NB4 (cell line): Measurements from ENCODE around the gene AMPD3.

Source experiments
- MAX ChIP-seq: IDR thresholded peaks from 2 replicates; pipeline ENCODE4 v1.6.1; 2011; ENCODE audit warnings: low read depth, low read length
- POLR2A ChIP-seq: IDR thresholded peaks from 2 replicates; pipeline ENCODE4 v1.6.1; 2011; ENCODE audit warnings: mild to moderate bottlenecking; ENCODE audit not compliant: insufficient read length; ENCODE audit errors: extremely low read depth
- TF ChIP-seq, protein P1 (sequence below): IDR thresholded peaks from one replicate; pipeline ENCODE4 v1.5.1; 2012; ENCODE audit warnings: low read depth, low read length

DNA sequence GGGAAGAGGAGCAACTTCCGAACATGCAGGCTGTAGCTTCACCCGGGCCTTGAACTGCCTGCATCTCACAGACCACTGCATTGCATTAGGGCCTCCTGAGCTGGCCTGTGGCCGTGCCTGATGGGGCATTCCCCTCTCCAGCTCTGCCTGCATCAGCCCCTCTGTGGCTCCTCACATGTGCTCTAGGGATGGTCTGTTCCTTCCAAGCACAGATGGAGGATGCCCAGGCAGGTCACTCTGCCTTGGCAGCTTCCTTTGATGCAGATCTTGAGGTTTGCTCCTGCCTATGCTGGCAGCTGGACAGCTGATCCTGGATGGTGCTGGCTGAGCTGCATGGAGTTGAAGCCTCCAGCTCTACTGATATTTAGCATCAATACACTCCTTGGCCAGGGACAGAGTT lies 28.5 kb downstream of the AMPD3 start:
- TF ChIP-seq POLR2A, result no peak
- TF ChIP-seq, protein P1, sequence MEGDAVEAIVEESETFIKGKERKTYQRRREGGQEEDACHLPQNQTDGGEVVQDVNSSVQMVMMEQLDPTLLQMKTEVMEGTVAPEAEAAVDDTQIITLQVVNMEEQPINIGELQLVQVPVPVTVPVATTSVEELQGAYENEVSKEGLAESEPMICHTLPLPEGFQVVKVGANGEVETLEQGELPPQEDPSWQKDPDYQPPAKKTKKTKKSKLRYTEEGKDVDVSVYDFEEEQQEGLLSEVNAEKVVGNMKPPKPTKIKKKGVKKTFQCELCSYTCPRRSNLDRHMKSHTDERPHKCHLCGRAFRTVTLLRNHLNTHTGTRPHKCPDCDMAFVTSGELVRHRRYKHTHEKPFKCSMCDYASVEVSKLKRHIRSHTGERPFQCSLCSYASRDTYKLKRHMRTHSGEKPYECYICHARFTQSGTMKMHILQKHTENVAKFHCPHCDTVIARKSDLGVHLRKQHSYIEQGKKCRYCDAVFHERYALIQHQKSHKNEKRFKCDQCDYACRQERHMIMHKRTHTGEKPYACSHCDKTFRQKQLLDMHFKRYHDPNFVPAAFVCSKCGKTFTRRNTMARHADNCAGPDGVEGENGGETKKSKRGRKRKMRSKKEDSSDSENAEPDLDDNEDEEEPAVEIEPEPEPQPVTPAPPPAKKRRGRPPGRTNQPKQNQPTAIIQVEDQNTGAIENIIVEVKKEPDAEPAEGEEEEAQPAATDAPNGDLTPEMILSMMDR, result no peak
- no peak for TF ChIP-seq MAX
